Astrocyte of the spinal cord (primary cell): ENCODE results near the gene TAMM41.

ENCODE experiments used
- DNase-seq: peaks from one replicate; pipeline ENCODE4 v3.0.0; 2011; ENCODE audit warnings: low read depth, low spot score
- H3K4me3 ChIP-seq: 2 replicates; pipeline ENCODE4 v1.5.1; 2011; ENCODE audit warnings: low read depth, mild to moderate bottlenecking, low read length, moderate library complexity
- CTCF ChIP-seq: IDR thresholded peaks from 2 replicates; pipeline ENCODE4 v1.5.1; 2012; ENCODE audit warnings: low read depth, mild to moderate bottlenecking, low read length, inconsistent platforms
- in situ Hi-C: cut with HindIII; loops from 2 replicates; pipeline ENCODE4 v1.10.0; 2017; ENCODE audit warnings: low sequenced_read_pairs

TAMM41 gene

GRCh38 chr3:11814663-11815062, 32.0 kb downstream of the TAMM41 start:
- in situ Hi-C loops = no loop called here
- DNase-seq = no peak
- no peak for TF ChIP-seq CTCF
- H3K4me3 ChIP-seq = no peak overlapping the region

GRCh38 chr3:11810276-11810675, 36.4 kb downstream of the TAMM41 start:
- no peak for TF ChIP-seq CTCF
- in situ Hi-C loops = no loop called here
- peak; percentile 58 for DNase-seq
- no peak overlapping the region for H3K4me3 ChIP-seq

- in situ Hi-C loops = no loop called here
- no peak for DNase-seq
Observed at GRCh38 chr3:11808231-11808630, 38.5 kb downstream of the TAMM41 start.

GRCh38 chr3:11807686-11808085, 39.0 kb downstream of the TAMM41 start:
- DNase-seq = no peak
- in situ Hi-C loops = no loop called here
- H3K4me3 ChIP-seq = no peak overlapping the region
- no peak for TF ChIP-seq CTCF

More at GRCh38 chr3:11808231-11808630, 38.5 kb downstream of the TAMM41 start:
- H3K4me3 ChIP-seq = no peak overlapping the region
- TF ChIP-seq CTCF = no peak

GRCh38 chr3:11805716-11806115, 41.0 kb downstream of the TAMM41 start:
- TF ChIP-seq CTCF = no peak
- no peak for DNase-seq
- H3K4me3 ChIP-seq = no peak overlapping the region
- in situ Hi-C loops = no loop called here

GRCh38 chr3:11803977-11804892, 42.5 kb downstream of the TAMM41 start:
- in situ Hi-C loops = no loop called here
- TF ChIP-seq CTCF = peak; percentile 69
- DNase-seq = peak; percentile 46
- no peak overlapping the region for H3K4me3 ChIP-seq
